HG02885 (cell line): ENCODE measurements around the gene MRPS21.
"Not testable (repeated sequence)": the region's sequence is repeated elsewhere in the genome, so short reads cannot be mapped to it uniquely, and the experiment has no call there.

ENCODE experiments used
- ATAC-seq: cut with Tn5 transposase; IDR thresholded peaks from one replicate; pipeline ENCODE4 v1.9.1; 2021; ENCODE audit warnings: mild to moderate bottlenecking; ENCODE audit not compliant: unreplicated experiment, poor library complexity

MRPS21 gene

GRCh38 chr1:150281221-150281757 lies 12.4 kb upstream of the MRPS21 start:
- no peak for ATAC-seq

GRCh38 chr1:150281758-150282557 lies 11.7 kb upstream of the MRPS21 start, which contains the start of gene CIART:
Gene CIART, plus strand, starts transcription at chr1:150282554. Its CDS starts 714 bp downstream, at chr1:150283268.
- ATAC-seq: peak; percentile 78

GRCh38 chr1:150282558-150282958 lies 11.1 kb upstream of the MRPS21 start:
- ATAC-seq: no peak

- no peak for ATAC-seq
Observed at GRCh38 chr1:150283260-150283659, 10.4 kb upstream of the MRPS21 start.

- ATAC-seq: no peak
Observed at GRCh38 chr1:150288382-150288781, 5.3 kb upstream of the MRPS21 start.

- no peak for ATAC-seq
Observed at GRCh38 chr1:150288822-150289221, 4.8 kb upstream of the MRPS21 start.

- no peak for ATAC-seq
Observed at GRCh38 chr1:150295476-150295875, 1.8 kb downstream of the MRPS21 start.

- ATAC-seq: no peak
Observed at GRCh38 chr1:150299716-150300115, 6.1 kb downstream of the MRPS21 start.

GRCh38 chr1:150302338-150302737 lies 8.7 kb downstream of the MRPS21 start:
- ATAC-seq: no peak

- no peak for ATAC-seq
Observed at GRCh38 chr1:150302902-150303301, 9.2 kb downstream of the MRPS21 start.

- not testable (repeated sequence) for ATAC-seq
Observed at GRCh38 chr1:150308585-150308984, 14.9 kb downstream of the MRPS21 start.

GRCh38 chr1:150309758-150310508 lies 16.3 kb downstream of the MRPS21 start:
- no peak for ATAC-seq

- no peak for ATAC-seq
Observed at GRCh38 chr1:150311762-150312161, 18.1 kb downstream of the MRPS21 start.

- ATAC-seq: not testable (repeated sequence)
Observed at GRCh38 chr1:150314691-150315090, 21.0 kb downstream of the MRPS21 start.

- ATAC-seq: no peak
Observed at GRCh38 chr1:150320667-150320978, 27.0 kb downstream of the MRPS21 start.

GRCh38 chr1:150321826-150322166 lies 28.1 kb downstream of the MRPS21 start:
- ATAC-seq: no peak

- no peak for ATAC-seq
Observed at GRCh38 chr1:150322310-150322709, 28.6 kb downstream of the MRPS21 start.

- ATAC-seq: no peak
Observed at GRCh38 chr1:150332651-150333290, 39.1 kb downstream of the MRPS21 start.

- ATAC-seq: no peak
Observed at GRCh38 chr1:150346316-150346715, 52.7 kb downstream of the MRPS21 start.

- no peak for ATAC-seq
Observed at GRCh38 chr1:150352866-150353265, 59.2 kb downstream of the MRPS21 start.
